Mucosa of descending colon (tissue), 3 donors: Measurements from ENCODE around the gene MCMBP. TPM values are rescaled to one million over a fixed set of nuclear protein-coding genes. Genes with fewer than 3 reads are reported as not detected.

Source experiments
- ATAC-seq: fragments of 200-7000 bp; cut with Tn5 transposase; one replicate; pipeline ENCODE4 v1.9.1; 2020; ENCODE audit warnings: mild to moderate bottlenecking, moderate library complexity
- DNase-seq, 3 donors: peaks; one replicate each; pipeline ENCODE4 v3.0.0-alpha.2; 2020
- H3K36me3 ChIP-seq: fragments of 200-600 bp; one replicate; pipeline ENCODE4 v1.8.0; 2021; ENCODE audit warnings: low read depth, mild to moderate bottlenecking
- H3K4me1 ChIP-seq: fragments of 200-600 bp; one replicate; pipeline ENCODE4 v1.8.0; 2021; ENCODE audit warnings: low read depth, mild to moderate bottlenecking
- H3K4me3 ChIP-seq: fragments of 200-600 bp; one replicate; pipeline ENCODE4 v1.8.0; 2021; ENCODE audit warnings: mild to moderate bottlenecking
- H3K9me3 ChIP-seq: fragments of 200-600 bp; one replicate; pipeline ENCODE4 v1.8.0; 2021; ENCODE audit warnings: mild to moderate bottlenecking
- CTCF ChIP-seq: fragments of 200-600 bp; IDR thresholded peaks from one replicate; pipeline ENCODE4 v1.8.0; 2022; ENCODE audit warnings: antibody characterized with exemption, mild to moderate bottlenecking
- intact Hi-C, 2 donors: fragments of 100-400 bp; cut with DNase I in 1 of 2; cut with micrococcal nuclease in 1 of 2; formaldehyde crosslinking; loops; one replicate each; pipeline versions ENCODE4 v1.11.0 to v1.11.1; 2022; cut with DNase I, micrococcal nuclease
- total RNA-seq, 3 donors: library from RNA; stranded (reverse); fragmentation: NEBNext Ultra II Directional in 2 of 3; extraction: Animal tissue kit (Norgen Biotek cat#: 25700) in 2 of 3; gene quantifications; one replicate each; pipeline versions ENCODE4 v1.2.1 to v1.2.4, GENCODE V29; 2021 to 2023
- donor health status: DM: no; HTN: no; CAD: no; lungs with moderate emphysema.
- donor health status: DM: no; HTN: no; CAD: no.
- donor health status: DM: no; HTN: yes; CAD: no.

The MCMBP gene
- total RNA-seq, 3 donors from 2014 or later = 38.8 to 50.4 (median 39.6) TPM

GRCh38 chr10:119818889-119819270 lies 53.8 kb downstream of the MCMBP start:
- no peaks in the 10 kb centered on the region for H3K9me3 ChIP-seq
- no peak for ATAC-seq
- DNase-seq = no peak
- intact Hi-C loops = no loop called here
- TF ChIP-seq CTCF = no peak
- H3K36me3 ChIP-seq = no peaks in the 10 kb centered on the region
- H3K4me3 ChIP-seq = no peak overlapping the region
- no peaks in the 10 kb centered on the region for H3K4me1 ChIP-seq

- no peak for TF ChIP-seq CTCF
Observed at GRCh38 chr10:119817991-119818888, 54.4 kb downstream of the MCMBP start.

DNA sequence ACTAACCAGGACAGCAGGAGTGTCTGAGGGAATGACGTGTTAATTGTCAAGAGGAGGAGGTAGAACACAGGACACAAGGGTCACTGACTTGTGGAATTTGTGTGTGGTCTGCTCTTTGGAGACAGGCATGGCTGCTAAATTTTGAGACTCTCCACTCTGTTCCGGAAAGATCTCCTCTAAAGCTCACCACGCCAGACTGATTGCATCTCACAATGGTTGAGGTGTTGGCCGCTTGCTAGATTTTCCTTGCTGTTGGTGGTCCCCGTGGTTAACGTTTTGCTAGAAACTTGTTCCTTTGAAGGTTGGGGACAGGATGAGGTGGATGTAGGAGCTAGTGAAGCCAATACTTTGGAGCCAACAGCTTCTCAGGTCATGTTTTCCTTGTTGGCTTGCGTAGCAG lies 57.0 kb downstream of the MCMBP start:
- no peaks in the 10 kb centered on the region for H3K9me3 ChIP-seq
- ATAC-seq (no peak), DNase-seq (no peak)
- intact Hi-C loops = no loop called here
- TF ChIP-seq CTCF = no peak
- H3K4me3 ChIP-seq = no peak overlapping the region
- no peaks in the 10 kb centered on the region for H3K4me1 ChIP-seq
- H3K36me3 ChIP-seq = no peaks in the 10 kb centered on the region

More at GRCh38 chr10:119817991-119818888, 54.4 kb downstream of the MCMBP start:
- H3K9me3 ChIP-seq = no peaks in the 10 kb centered on the region
- H3K36me3 ChIP-seq = no peaks in the 10 kb centered on the region
- H3K4me1 ChIP-seq = no peaks in the 10 kb centered on the region
- DNase-seq (peak; percentile 18 to 58 (median 35)), ATAC-seq (no peak)
- intact Hi-C loops = no loop called here
- H3K4me3 ChIP-seq = no peak overlapping the region

- DNase-seq (no peak), ATAC-seq (no peak)
- TF ChIP-seq CTCF = no peak
- no peaks in the 10 kb centered on the region for H3K4me1 ChIP-seq
- H3K9me3 ChIP-seq = no peaks in the 10 kb centered on the region
- no peak overlapping the region for H3K4me3 ChIP-seq
- intact Hi-C loops = no loop called here
- no peaks in the 10 kb centered on the region for H3K36me3 ChIP-seq
Observed at GRCh38 chr10:119812684-119813083, 60.0 kb downstream of the MCMBP start.

DNA sequence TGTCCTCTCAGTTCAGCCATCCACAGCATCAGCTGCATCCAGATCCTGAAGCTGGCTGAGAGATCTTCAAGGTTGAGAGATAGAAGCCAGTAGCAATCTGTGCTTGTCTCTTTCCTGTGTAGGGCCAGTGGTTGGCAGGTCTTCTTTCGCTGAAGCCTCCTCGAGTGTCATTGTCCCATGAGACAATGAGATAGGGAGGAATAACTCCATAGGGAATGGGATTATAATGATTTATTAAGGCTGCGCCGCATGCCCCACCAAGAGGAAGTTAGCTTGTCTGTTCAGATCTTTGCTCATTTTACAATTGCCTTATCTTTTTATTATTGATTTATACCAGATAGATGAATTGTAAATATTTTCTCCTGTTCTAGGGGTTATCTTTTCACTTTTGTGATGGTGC lies 61.5 kb downstream of the MCMBP start:
- TF ChIP-seq CTCF = no peak
- no peaks in the 10 kb centered on the region for H3K4me1 ChIP-seq
- intact Hi-C loops = no loop called here
- DNase-seq (no peak), ATAC-seq (no peak)
- no peaks in the 10 kb centered on the region for H3K36me3 ChIP-seq
- no peaks in the 10 kb centered on the region for H3K9me3 ChIP-seq
- no peak overlapping the region for H3K4me3 ChIP-seq
